Renal pelvis (tissue), 4 donors: ENCODE results near the gene HSF4. TPM values are rescaled to one million over a fixed set of nuclear protein-coding genes. Genes with fewer than 3 reads are reported as not detected.

Source experiments
- DNase-seq: peaks from one replicate; pipeline ENCODE4 v3.0.0-alpha.2; 2013
- polyA plus RNA-seq, 3 donors: library from polyadenylated mRNA; unstranded; fragments of 120-200 nt; gene quantifications; one replicate each; pipeline ENCODE4 v1.2.1, GENCODE V29; 2013; ENCODE audit not compliant: insufficient read length in 3 of 3

HSF4 gene
- polyA plus RNA-seq, 3 donors, result 1.2 to 3.1 (median 2.9) TPM

GRCh38 chr16:67183627-67184452 lies 19.3 kb downstream of the HSF4 start, which contains the start of gene MATCAP1:
Gene MATCAP1, minus strand, starts transcription at chr16:67183963. Its CDS starts 3,353 bp downstream, at chr16:67180610.
- DNase-seq, result peak; percentile 97

- DNase-seq, result no peak
Observed at GRCh38 chr16:67184453-67184994, 20.0 kb downstream of the HSF4 start.

- peak; percentile 91 for DNase-seq
Observed at GRCh38 chr16:67184995-67185650, 20.6 kb downstream of the HSF4 start.

- no peak for DNase-seq
Observed at GRCh38 chr16:67185651-67186134, 21.1 kb downstream of the HSF4 start.

GRCh38 chr16:67186550-67186950 lies 22.0 kb downstream of the HSF4 start:
- no peak for DNase-seq

GRCh38 chr16:67187175-67187890 lies 22.8 kb downstream of the HSF4 start:
- DNase-seq, result no peak

- DNase-seq, result no peak
Observed at GRCh38 chr16:67188323-67188722, 23.8 kb downstream of the HSF4 start.

GRCh38 chr16:67188798-67189197 lies 24.3 kb downstream of the HSF4 start:
- no peak for DNase-seq

- DNase-seq, result no peak
Observed at GRCh38 chr16:67190041-67190440, 25.5 kb downstream of the HSF4 start, which contains the start of gene EXOC3L1. Gene EXOC3L1, minus strand, starts transcription at chr16:67190136. Its CDS starts 460 bp downstream, at chr16:67189676.

GRCh38 chr16:67190448-67191399 lies 26.2 kb downstream of the HSF4 start:
- no peak for DNase-seq

GRCh38 chr16:67191411-67191994 lies 27.0 kb downstream of the HSF4 start:
- no peak for DNase-seq

GRCh38 chr16:67191995-67192681 lies 27.6 kb downstream of the HSF4 start, which contains the start of gene E2F4:
Gene E2F4, plus strand, starts transcription at chr16:67192155. Its CDS starts 73 bp downstream, at chr16:67192228.
- peak; percentile 91 for DNase-seq

GRCh38 chr16:67192781-67193361 lies 28.3 kb downstream of the HSF4 start:
- DNase-seq, result no peak

GRCh38 chr16:67193536-67193935 lies 29.0 kb downstream of the HSF4 start:
- DNase-seq, result no peak

GRCh38 chr16:67194260-67194659 lies 29.7 kb downstream of the HSF4 start:
- no peak for DNase-seq

- no peak for DNase-seq
Observed at GRCh38 chr16:67195676-67196075, 31.1 kb downstream of the HSF4 start.

GRCh38 chr16:67196881-67197280 lies 32.3 kb downstream of the HSF4 start:
- DNase-seq, result no peak

- DNase-seq, result no peak
Observed at GRCh38 chr16:67197704-67198103, 33.2 kb downstream of the HSF4 start.

GRCh38 chr16:67198238-67198734 lies 33.7 kb downstream of the HSF4 start:
- no peak for DNase-seq
